Hematopoietic multipotent progenitor cell treated with erythropoietin and hydrocortisone succinate and interleukin-3 and kit ligand, for 17 days (in vitro differentiated cells): ENCODE measurements around the gene SLCO2A1.

ENCODE experiments used
- DNase-seq: peaks from one replicate; pipeline ENCODE4 v3.0.0-alpha.2; 2015; ENCODE audit warnings: low spot score

Gene SLCO2A1

DNA sequence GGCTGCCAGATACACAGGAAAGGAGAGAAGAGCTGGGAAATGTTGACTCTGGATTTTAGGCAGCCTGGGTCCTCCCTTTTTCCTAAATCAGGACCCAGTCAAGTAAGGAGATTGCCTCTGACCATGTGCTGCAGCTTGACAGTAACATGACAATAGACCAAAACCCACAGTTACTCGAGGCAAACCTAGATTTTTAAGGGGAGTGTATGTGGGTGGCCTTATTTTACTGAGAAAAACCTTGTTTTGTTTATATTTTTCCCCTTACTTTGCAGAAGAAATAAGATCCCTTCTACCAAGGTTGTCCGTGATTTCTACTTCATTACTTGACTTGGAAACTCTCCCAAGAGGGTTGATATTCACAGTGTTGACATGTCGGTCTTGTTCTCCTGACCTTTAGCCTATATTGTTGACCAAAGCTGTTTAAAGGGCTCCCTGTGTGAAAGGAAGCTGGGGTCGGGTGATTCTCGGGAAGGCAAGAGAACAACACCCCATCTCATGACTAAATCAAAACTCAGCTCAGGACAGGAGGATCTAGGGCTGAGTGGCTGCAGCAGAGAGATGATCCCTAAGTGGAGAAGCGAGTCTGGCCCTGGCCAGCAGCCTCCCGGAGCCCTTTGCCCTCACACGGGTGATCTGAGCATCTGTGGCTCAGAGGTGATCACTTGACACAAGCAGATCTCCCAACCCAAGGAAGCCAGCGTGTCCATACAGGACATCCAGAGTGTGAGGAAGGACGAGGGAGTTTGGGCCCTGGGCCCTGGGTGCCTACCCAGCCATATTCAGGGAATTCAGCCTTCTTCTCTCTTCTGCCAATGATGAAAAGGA lies 31.0 kb upstream of the SLCO2A1 start:
- DNase-seq = no peak

DNA sequence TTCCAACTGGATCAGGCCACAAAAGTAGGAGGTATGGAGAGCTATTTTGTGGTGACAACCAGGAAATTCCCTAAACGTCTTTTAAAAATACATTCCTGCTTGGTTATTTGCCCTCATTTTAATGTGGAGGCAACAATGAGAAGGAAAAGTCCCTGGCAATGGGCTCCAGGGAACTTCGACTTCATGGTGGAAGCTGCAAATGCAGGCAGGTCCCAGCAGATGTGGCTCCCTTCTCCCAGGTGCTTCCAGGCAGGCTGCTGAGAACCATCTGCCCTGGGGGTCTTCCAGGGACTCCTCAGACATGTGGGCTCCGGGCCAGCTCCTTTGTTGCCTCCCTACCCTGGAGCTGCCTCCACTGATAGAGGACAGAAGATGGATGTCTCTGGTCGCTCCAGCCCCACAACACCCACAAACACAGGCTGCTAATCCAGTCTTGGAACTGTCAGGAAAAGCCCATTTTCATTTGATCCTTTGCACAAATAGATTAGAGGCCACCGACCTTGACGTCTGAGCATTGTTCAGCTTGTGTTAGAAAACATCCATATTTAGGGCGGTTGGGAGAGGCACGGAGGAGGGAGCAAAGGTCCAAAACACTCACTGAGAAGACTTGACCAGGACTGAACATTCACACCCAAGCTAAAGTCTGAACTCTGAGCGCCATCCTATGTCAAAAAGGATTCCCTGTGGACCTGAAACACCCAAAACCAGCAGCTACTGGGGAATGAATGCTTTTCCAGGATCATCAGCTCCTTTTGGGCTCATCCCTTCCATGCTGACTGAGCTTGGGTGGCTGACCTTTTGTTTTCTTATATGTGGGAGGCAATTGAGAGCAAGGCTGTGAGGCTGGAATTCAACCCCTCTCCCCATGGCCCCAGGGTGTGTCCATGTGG lies 30.2 kb upstream of the SLCO2A1 start:
- DNase-seq = no peak

DNA sequence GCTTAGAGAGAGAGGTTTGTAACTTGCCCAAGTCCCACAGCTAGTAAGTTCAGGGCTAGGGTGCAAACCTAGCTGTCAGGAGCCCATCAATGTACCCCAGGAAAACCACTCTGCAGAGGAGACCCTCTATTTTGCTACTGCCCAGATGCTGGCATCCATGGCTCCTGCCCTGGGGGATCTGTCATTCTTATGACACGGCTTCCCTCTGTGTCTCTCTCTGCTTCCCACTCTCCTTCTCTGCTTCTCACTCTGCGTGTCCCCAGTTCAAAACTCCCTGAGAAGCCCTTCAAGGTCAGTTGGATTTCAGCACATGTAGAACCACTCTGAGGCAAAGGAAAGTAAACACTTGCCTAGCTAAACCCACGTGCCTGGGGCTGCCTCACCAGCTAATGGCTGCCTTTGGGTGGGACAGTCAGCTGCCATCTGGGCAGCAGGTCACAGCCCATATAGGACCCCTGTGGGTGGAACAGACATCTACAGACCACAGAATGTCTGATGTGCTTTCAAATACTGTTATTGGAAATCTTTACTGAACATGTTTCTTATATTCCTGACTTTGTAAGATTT lies 29.4 kb upstream of the SLCO2A1 start:
- DNase-seq = no peak

DNA sequence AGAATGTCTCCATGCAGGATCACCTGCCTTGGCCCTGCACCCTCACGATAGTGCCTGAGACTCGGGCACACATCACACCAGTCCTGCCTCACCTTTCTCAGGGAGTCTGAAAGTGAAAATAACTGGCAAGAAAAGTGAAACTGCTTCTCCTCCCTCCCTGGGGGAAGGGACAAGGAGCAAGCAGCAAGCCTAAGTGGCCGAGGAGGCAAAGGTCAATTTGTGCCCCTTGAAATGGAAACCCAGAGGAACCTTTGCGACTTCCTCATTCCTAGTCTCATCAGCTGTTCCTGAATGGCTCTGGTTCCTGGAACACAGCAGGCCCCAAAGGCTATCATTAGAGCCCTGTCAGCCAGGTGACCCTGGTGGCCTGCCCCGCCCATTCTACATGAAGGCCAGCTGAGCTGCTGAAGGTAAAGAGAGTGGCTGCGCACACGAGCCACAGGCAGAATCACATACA lies 28.0 kb upstream of the SLCO2A1 start:
- DNase-seq = no peak

DNA sequence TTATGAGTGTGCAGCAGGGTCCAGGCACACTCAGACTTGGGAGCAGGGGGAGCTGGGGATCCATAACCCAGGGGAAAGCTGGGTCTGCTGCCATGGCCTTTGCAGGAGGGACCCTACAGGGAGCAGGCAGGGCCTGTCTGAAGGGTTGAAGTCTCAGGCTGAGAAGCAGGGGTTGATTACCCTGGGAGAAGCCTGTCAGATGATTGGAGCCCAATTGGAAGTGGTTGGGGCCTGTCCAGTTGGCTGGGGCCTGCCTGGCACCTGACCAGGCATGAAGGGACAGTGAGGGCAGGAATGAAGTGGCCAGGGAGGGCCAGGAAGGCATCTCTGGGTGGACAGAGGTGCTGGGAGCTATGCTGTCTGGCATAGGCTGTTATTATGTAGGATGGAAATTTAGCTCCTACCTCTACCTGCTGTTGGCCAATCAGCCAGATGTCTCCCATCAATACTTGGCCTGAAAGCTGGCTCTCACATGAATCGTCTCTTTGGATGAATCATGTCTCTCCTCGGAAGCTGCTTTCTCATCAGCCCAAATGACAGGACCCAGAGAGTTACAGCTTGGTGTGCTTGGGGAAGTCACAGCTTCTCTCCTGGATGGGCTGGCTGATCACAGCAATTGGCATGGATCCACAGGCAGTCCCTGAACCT lies 27.4 kb upstream of the SLCO2A1 start:
- DNase-seq = no peak

DNA sequence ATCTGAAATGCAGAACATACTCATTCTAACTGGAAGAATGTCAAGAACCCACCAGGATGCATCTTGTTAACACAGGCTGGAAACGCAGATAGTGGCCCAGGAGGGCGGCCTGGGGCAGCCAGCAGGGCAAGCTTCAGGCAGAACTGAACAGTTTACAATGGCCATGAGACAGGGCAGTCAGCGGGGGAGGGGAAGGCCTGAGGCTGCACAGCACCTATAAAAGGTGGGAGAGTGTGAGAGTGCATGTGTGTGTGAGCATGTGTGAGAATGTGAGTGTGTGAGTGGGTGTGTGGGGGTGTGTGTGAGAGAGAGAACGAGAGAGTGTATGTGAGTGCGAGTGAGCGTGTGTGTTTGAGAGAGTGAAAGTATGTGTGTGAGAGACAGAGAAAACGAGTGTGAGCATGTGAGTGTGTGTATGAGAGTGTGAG lies 26.8 kb upstream of the SLCO2A1 start:
- no peak for DNase-seq

DNA sequence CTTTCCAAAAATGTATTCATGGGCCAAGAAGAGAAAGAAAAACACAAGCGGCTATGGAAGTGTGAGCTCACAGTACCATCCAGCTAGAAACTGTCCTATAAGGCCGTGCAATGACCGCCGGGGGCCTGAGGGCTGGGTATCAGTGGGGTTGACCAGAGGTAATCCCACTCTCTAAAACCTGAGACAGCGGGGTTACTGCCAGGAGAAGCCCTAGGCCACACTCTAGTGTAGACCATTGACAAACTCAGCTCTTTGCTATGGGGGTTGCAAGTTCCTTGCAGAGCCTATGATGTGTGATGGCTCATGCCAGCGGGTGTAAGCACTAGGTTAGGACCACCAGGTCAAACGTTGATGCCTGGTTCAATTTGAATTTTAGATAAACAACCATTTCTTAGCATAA lies 25.9 kb upstream of the SLCO2A1 start:
- DNase-seq = no peak

DNA sequence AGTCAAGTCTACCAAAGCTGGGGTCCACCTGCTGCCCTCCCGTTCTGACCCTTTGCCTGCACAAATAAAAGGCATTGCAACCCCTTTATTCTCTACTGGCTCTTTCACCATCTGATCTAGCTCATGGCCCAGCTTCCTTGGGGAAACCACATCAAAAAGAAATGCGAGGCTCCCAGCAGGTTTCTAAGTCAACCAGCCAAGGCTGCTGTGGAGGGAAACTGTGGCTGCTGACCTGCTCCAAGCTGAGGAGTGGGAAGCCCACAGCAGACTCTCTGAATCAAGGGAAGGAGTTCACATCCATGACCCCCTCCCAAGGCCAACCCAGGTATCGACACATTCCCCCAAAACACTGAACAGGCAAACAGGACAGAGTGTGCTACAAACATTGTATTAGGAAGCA lies 25.2 kb upstream of the SLCO2A1 start:
- DNase-seq = no peak

DNA sequence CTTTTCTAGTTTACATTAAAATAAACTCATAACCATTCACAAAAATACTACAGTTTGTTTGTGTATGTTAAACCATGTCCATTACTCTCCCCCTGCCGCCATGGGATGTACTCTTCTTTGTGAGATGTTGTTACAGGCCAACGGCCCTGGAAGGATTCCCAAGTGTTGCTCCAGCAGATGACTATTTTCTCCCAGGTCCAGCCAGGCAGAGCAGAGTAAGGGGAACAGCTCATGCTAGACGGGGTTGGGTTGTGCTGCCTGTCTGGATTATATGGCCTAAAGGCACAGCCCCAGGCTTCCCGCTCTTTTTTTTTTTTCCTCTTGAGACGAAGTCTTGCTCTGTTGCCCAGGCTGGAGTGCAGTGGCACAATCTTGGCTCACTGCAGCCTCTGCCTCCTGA lies 24.5 kb upstream of the SLCO2A1 start:
- DNase-seq = no peak

DNA sequence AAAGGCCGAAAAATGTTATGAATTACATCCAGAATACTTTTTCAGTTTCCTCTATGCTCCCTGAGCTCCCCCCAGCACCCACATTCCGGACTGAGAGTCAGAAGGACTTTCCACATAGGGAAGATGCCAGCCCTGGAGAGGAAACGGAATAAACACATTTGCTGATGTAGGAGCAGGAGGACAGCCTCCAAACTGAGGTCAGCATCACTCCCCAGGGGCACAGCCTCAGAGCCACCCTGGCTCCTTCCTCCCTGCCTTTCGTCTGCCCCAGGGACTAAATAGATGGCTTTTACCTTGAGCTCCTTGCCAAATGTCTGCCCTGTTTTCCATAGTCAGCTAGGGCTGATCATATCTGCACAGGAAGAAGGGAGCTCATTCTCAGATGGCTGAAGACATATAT lies 22.6 kb upstream of the SLCO2A1 start:
- no peak for DNase-seq

DNA sequence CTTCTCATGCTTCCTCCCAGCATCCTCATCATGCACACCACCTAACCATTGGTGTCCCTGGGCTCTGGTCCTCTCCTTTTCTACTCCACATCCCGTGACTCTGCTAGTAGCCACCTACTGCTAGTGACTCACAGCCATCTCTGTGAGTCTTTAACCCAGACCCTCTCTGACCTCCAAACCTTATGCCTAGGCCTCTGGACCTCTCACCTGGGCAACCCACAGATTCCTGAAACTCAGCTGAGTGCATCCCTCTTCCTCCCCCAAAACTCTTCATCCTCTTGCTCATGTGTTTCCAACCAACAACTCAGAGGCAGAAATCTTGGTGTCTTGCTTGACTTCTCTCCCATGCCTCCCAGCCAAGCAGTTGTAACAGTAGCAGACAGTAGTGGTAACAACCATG lies 20.0 kb upstream of the SLCO2A1 start:
- DNase-seq = no peak

DNA sequence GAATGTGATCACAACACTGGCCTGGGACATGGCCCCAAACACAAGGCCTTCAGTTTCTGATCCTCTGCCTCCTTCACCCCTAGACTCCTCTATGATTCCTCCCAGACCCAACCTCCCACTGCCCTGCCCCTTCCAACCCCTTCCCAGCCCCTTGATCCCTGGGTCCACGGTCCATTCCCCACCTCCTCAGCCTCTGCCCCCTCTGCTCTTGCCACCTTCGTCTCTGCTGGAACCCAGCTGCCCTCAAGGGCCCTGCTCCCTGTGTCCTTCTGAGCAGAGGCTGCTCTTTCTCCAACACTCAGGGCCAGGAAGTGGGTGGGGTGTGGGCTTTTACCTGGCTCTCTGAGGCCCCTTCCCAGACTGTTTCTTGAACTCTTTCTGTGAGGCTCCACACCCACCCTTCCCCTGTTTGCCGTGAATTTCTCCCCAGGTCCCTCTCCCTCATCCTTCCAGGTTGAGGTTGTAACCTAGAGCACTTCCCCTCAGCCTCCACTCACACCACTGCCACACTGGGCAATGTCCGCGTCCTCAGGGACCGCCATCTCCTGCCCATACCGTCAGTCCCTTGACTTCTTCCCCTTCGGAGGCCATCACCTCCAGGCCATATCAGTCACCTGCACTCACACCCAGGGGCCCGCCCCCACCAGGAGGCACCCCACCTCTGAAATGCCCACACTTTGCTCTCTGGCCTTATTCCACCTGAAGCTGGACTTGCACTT lies 18.7 kb upstream of the SLCO2A1 start:
- no peak for DNase-seq

DNA sequence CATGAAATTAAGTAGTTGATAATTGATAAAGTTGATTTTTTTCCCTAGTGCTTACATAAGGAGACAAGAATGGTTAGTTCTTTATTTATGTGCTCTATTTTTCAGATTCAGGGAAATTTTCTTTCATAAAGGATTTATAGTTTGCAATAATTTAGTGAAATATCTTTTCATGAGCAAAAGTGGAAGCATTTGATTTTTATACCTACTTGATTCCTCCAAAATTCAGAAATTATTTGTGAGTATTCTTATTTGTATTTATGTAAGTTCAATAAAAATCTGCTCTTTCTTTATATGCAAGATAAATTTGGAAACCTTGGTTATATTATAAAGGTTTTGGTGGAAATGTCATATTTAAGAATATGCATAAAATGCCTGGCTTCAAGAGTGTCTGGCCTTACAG lies 14.7 kb upstream of the SLCO2A1 start:
- no peak for DNase-seq

DNA sequence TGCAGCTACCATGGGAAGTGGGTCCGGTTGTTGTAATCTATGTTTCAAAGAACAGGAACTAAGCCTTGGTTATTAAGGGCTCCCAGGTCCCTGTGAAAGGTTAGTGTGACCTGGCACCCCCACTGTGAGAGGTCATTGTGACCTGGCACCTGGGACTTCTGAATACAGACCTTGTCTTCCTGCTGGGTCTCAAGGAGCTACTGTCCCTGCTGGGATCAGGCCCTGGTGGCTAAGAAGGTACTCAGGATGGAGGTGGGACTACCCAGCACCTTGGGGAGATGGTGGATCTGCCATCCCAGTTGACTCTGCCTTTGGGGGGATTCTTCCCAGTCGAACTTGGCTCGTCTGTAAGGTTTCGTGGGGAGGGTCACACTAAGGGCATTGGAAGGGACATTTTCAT lies 10.3 kb upstream of the SLCO2A1 start:
- no peak for DNase-seq

DNA sequence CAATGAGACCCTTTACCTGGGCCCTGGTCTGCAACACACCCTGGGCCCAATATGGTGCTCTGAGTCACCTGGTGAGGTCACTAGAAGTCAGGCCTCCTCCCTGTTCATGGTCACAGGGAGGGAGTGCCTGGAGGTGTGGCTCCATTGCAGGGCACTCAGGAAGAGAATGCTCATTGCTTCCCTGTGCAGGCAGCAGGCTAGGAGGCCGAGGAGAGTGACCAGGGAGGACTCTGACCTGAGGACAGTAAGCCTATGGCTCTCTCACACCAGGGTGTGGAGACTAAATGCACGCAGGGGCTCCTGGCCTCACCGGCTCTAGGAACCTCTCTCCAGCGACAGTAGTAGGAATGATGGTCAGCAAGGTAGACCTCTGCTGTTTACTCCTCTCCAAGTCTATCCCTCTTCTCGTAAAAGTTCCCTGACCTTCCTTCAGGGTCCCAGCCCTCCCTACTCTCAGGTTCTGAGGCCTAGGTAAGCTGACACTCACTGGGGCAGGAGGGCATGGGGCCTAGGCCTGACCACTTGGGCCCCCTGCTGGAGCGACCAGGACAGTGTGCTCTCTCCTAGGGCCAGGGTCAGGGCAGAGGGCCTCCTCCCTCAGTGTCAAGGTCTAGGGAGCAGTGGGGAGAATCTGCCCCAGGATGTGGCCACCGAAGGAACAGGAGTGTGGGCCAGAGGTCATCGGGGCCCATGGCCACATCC lies 9.6 kb upstream of the SLCO2A1 start:
- DNase-seq = no peak

DNA sequence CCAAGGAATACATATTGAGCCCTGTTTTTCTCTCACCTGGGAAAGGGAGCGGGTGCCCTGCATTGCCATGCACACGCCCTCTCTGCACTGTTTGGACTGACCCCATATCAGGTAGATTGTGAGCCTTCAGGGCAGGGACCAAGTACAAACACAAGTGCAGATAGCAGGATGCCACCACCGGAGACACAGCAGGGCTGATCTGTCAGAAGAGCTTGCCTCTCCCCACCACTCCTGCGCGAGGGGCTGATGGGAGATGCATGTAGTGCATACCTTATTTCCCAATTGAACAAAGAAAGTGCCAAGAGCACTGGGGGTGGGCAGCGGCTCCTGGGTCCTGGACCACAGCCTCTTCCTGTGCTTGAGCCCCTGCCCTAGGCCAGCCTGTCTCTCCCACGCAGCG lies 9.0 kb upstream of the SLCO2A1 start:
- DNase-seq = no peak

DNA sequence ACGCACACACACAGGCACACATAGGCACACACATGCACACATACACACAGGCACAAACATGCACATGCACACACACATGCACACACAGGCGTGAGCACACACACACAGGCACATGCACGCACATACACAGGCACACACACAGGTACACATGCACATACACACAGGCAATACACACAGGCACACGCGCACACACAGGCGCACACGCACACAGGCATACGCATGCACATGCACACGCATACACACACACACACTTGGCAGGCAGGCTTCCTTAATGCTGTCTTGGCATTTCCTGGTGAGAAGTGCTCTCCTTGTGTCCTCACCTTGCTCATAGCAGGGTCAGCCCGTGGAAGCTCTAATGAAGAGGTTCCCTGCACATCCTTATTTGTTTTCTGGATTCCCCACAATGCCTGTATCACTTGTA lies 8.4 kb upstream of the SLCO2A1 start:
- no peak for DNase-seq

DNA sequence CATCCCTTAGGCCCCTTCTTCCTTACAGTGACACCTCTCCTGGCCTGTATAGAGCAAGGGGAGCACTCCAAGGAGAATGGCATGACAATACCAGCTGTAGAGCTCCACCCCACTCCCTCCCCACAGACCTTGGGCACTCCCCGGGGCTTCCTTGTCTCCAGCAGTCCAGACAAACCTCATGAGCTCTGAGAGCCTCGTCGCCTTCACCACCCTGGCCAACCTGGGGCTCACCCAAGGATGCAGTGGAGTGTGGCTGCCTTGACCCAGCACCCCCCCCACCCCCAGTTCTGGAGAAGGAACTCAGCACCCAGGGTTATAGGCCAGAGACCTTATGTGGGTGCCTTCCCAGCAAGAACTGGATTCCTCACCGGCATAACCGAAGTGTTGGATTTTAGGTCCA lies 7.4 kb upstream of the SLCO2A1 start:
- no peak for DNase-seq

DNA sequence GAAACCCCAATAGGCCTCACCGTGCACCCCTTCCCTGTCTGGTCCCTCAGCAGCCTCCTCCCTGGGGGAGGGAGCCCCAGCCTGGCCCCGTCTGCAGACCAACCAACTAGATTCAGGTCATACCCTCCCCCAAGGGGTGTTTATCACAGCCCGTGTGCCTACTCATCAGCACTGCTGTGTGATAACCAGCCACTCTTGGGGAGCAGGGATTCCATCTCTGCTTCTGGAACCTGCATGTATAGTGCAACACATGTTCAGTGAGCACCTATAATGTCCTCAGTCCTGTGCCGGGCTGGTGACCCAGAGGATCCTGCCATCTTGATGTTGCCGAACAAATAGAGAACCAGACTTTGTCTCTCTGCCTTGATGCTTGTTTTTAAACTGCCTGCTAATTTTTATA lies 6.6 kb upstream of the SLCO2A1 start:
- DNase-seq = no peak

DNA sequence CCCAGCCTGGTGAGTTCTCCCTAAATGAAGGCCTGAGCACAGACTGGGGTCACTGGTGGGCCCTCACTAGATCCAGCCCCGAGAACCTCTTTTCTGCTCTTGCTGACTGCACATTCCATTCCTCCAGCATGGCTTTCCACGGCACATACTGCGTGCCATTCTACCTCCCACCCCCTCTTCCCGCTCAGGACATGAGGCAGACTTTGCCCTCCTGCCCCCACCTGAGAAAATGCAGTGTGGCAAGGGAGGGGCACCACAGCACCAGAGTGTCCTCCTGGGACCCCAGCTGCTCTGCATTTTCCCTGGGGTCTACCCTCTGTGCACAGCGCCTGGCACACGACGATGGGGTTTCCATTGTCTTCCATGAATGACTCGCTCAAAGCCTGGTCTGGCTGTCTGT lies 6.1 kb upstream of the SLCO2A1 start:
- DNase-seq = no peak
